PC-9 (cell line): ENCODE data around the gene SLC26A2. TPM values are rescaled to one million over a fixed set of nuclear protein-coding genes. Genes with fewer than 3 reads are reported as not detected.

Source experiments
- BruUV-seq: library from RNA; stranded (reverse); fragments of 400-500 nt; replicated peaks from 2 replicates; lab custom pipeline; 2021; lab: Mats Ljungman, UMichigan
- CTCF ChIA-PET: fragments of 300-600 bp; sonication (Branson Sonifier 250); formaldehyde crosslinking; loops from one replicate; lab custom pipeline; 2022; ENCODE audit warnings: antibody characterized with exemption; lab: Charles Lee
- POLR2A ChIA-PET: fragments of 300-600 bp; sonication (Branson Sonifier 250); formaldehyde crosslinking; loops from one replicate; lab custom pipeline; 2022; ENCODE audit warnings: antibody characterized with exemption; ENCODE audit not compliant: unreplicated experiment; lab: Charles Lee
- DNase-seq, 2 experiments: peaks; one replicate each; pipeline versions ENCODE4 v3.0.0 to v3.0.0-alpha.2; 2015 to 2022; ENCODE audit warnings: mixed read lengths in 1 of 2
- H2AFZ ChIP-seq: fragments of 200-600 bp; sonication (generic); 2 replicates; pipeline ENCODE4 v1.8.1; 2017; ENCODE audit warnings: antibody characterized with exemption
- H3F3A ChIP-seq: fragments of 200-600 bp; sonication (generic); 2 replicates; pipeline ENCODE4 v1.8.1; 2017; ENCODE audit warnings: antibody characterized with exemption, mild to moderate bottlenecking, low read depth; ENCODE audit not compliant: insufficient read depth
- H3K27ac ChIP-seq: fragments of 200-600 bp; sonication (generic); 2 replicates; pipeline ENCODE4 v1.6.1; 2016; ENCODE audit warnings: mixed run types
- H3K27me3 ChIP-seq: fragments of 200-600 bp; sonication (generic); 2 replicates; pipeline ENCODE4 v1.6.1; 2016; ENCODE audit warnings: low read depth, mixed run types; ENCODE audit not compliant: insufficient read depth
- H3K36me3 ChIP-seq: fragments of 200-600 bp; sonication (generic); 2 replicates; pipeline ENCODE4 v1.6.1; 2016; ENCODE audit warnings: low read depth, mixed run types
- H3K4me1 ChIP-seq: fragments of 200-600 bp; sonication (generic); replicated peaks from 2 replicates; pipeline ENCODE4 v1.6.1; 2016; ENCODE audit warnings: mixed run types; ENCODE audit not compliant: insufficient read depth
- H3K4me2 ChIP-seq: fragments of 200-600 bp; sonication (generic); 2 replicates; pipeline ENCODE4 v1.6.1; 2017; ENCODE audit warnings: mixed run types
- H3K4me3 ChIP-seq: fragments of 200-600 bp; sonication (generic); 2 replicates; pipeline ENCODE4 v1.6.1; 2016; ENCODE audit warnings: mixed run types
- H3K79me2 ChIP-seq: fragments of 200-600 bp; sonication (generic); 2 replicates; pipeline ENCODE4 v1.6.1; 2017; ENCODE audit warnings: low read depth, mixed run types
- H3K9me2 ChIP-seq: fragments of 200-600 bp; sonication (generic); 2 replicates; pipeline ENCODE4 v1.8.1; 2017; ENCODE audit warnings: mild to moderate bottlenecking; ENCODE audit not compliant: insufficient read depth
- H3K9me3 ChIP-seq: fragments of 200-600 bp; sonication (generic); 2 replicates; pipeline ENCODE4 v1.8.1; 2016; ENCODE audit warnings: low read depth; ENCODE audit not compliant: insufficient read depth
- H4K20me1 ChIP-seq: fragments of 200-600 bp; sonication (generic); 2 replicates; pipeline ENCODE4 v1.8.1; 2017; ENCODE audit not compliant: insufficient read depth
- EZH2 ChIP-seq: fragments of 200-600 bp; sonication (generic); IDR thresholded peaks from 2 replicates; pipeline ENCODE4 v1.8.0; 2017; ENCODE audit warnings: antibody characterized with exemption, low read depth
- intact Hi-C: fragments of 100-400 bp; cut with micrococcal nuclease; formaldehyde crosslinking; loops from one replicate; pipeline ENCODE4 v1.10.0; 2022; ENCODE audit not compliant: unreplicated experiment
- total RNA-seq: library from RNA; stranded (reverse); gene quantifications from 2 replicates; pipeline ENCODE4 v1.2.3, GENCODE V29; 2021
- TF ChIP-seq, protein P1 (sequence below): fragments of 200-600 bp; sonication (generic); conservative IDR thresholded peaks from 2 replicates; pipeline ENCODE4 v1.6.1; 2017; ENCODE audit warnings: mixed run types, antibody characterized with exemption, mild to moderate bottlenecking, moderate library complexity

Gene SLC26A2
- total RNA-seq, 1 experiment from 2014 or later, result 13.5 TPM

DNA sequence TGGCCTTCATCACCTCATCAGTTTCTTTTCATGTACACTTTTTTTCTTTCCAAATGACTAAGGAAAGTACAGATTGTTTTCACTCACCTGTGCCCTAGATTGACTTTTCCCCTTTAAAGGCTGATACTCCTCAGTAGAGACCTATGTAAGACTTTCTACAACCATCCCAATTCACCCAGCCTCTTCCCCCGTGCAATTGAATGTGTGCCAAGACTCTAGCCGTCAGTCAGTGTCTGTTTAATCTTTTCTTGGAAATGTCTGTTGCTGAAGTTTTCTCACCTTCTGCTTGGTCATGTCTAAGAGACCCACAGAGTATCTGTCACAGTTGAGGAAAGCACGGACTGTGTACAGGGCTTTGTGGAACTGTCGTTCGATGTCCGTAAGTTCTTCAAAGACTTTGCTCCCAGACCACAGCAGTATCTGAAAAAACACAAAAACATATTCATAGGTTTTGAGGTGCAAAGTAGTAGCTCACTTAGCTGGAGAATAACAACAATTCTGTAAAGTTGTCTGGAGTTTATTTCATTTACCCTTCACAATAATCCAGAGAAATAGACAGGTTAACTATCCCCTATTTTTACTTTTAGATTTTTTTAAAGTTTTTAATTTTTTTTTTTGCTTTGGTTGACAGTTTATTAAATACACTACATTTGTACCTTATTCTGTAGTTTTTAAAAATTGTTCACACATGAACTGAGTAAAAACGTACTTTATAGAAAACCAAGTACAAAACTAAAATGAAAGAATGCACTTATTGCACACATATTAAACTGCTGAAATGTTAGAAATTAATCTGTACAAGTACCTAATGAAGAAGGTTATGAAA, 29.6 kb upstream of the SLC26A2 start:
- Histone ChIP-seq H3F3A (no peaks in the 10 kb centered on the region), H3K27ac (no peak overlapping the region), H3K9me3 (no peaks in the 10 kb centered on the region), H3K27me3 (no peaks in the 10 kb centered on the region), H2AFZ (no peak overlapping the region), H3K9me2 (no peaks in the 10 kb centered on the region), H3K4me2 (no peak overlapping the region), H4K20me1 (no peaks in the 10 kb centered on the region), H3K4me3 (no peak overlapping the region), H3K4me1 (peaks cover 10% of the 10 kb centered on the region), H3K79me2 (no peaks in the 10 kb centered on the region), H3K36me3 (no peaks in the 10 kb centered on the region)
- intact Hi-C loops, result no loop called here
- ChIA-PET POLR2A (interaction anchor here (0.6 kb wide), 1 partner anchor 28 kb away, joined by 3 read pairs; no protein-coding TSS in a partner anchor), CTCF (no interaction called here)
- TF ChIP-seq EZH2, result no peak
- TF ChIP-seq, protein P1, sequence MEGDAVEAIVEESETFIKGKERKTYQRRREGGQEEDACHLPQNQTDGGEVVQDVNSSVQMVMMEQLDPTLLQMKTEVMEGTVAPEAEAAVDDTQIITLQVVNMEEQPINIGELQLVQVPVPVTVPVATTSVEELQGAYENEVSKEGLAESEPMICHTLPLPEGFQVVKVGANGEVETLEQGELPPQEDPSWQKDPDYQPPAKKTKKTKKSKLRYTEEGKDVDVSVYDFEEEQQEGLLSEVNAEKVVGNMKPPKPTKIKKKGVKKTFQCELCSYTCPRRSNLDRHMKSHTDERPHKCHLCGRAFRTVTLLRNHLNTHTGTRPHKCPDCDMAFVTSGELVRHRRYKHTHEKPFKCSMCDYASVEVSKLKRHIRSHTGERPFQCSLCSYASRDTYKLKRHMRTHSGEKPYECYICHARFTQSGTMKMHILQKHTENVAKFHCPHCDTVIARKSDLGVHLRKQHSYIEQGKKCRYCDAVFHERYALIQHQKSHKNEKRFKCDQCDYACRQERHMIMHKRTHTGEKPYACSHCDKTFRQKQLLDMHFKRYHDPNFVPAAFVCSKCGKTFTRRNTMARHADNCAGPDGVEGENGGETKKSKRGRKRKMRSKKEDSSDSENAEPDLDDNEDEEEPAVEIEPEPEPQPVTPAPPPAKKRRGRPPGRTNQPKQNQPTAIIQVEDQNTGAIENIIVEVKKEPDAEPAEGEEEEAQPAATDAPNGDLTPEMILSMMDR, result no peak
- DNase-seq, result no peak
- BruUV-seq, result no TSS peak

DNA sequence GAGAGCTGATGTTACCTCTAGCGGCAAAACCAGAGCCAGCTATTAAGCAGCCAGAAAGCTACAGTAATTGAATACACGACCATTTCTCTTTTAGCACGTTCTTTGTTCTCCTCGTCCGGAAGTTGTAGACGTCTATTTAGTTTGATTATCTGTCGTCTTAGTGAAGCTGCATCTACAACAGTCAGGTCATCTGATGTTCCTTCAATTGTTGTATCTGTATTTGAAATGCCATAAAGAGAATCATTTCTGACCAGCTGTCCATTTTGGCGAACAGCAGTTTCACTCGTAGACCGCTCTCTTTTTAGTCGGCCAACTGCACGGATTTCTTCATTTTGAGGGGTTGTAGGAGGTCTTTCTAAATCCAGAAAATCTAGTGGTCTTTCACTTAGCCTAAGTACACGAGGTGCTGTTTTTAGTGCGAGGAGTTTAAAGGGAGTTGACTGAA, 28.5 kb upstream of the SLC26A2 start:
- Histone ChIP-seq H3K9me3 (no peaks in the 10 kb centered on the region), H3K4me3 (peak overlapping the region; percentile 57; the same call in 1 of the 2 replicates), H3K27me3 (no peaks in the 10 kb centered on the region), H3K9me2 (no peaks in the 10 kb centered on the region), H3K79me2 (no peaks in the 10 kb centered on the region), H3K4me2 (peak overlapping the region; percentile 88), H3K36me3 (no peaks in the 10 kb centered on the region), H3K4me1 (peaks cover 20% of the 10 kb centered on the region), H3F3A (peaks cover 6% of the 10 kb centered on the region; the same call in 1 of the 2 replicates), H3K27ac (no peak overlapping the region), H4K20me1 (no peaks in the 10 kb centered on the region), H2AFZ (peak overlapping the region; percentile 90)
- ChIA-PET POLR2A (interaction anchor here (0.7 kb wide), 1 partner anchor 14 kb away, joined by 6 read pairs; no protein-coding TSS in a partner anchor), CTCF (no interaction called here)
- intact Hi-C loops, result loop anchor here (2.0 kb wide), 2 partner anchors 59 to 79 kb away; no protein-coding TSS in a partner anchor
- TF ChIP-seq, protein P1, result no peak
- no peak for TF ChIP-seq EZH2
- BruUV-seq, result no TSS peak
- no peak for DNase-seq

DNA sequence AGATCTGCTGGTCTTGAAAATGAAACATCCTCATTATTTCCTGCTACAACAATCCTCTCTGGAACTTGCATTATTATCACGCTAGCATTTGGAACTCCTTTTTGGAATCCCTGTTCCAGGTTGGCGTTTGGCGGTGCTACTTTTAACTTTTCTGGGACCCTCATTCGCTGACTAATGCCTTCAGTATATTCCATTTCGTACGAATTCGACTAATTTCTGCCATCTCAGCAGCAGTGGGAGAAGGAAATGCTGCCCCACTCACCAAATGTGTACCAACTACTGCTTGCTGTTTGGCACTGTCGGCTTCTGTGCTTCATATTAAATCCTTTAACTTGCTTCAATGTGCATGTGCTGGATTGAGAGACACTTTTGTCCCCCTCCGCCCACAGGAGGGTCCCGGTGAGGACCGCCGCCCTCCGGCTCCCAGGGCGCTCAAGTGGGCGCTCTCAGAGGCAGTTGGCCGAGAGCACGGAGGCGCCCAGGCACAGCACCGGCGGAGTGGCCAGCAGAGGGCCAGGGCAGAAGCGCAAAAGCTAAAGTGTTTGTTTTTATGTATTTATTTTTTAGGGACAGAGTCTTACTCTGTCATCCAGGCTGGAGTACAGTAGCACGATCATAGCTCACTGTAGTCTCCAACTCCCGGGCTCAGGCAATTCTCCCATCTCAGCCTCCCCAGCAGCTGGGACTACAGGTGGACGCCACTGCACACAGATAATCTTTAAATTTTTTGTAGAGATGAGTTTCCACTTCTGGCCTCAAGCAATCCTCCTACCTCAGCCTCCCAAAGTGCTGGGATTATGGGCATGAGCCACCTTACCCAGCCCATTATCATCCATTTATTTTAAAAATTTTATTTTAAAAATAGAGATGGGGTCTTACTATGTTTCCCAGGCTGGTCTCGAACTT, 27.9 kb upstream of the SLC26A2 start:
- no peaks in the 10 kb centered on the region for H3K36me3 ChIP-seq
- POLR2A ChIA-PET, result no interaction called here
- peak overlapping the region; percentile 57 for H3K4me3 ChIP-seq
- TF ChIP-seq, protein P1, result peak; percentile 61
- no peak for TF ChIP-seq EZH2
- BruUV-seq, result TSS peak; percentile 33
- peak overlapping the region; percentile 90 for H2AFZ ChIP-seq
- CTCF ChIA-PET, result interaction anchor here (0.6 to 1.1 kb wide), 5 partner anchors 15 to 458 kb away, joined by 3 to 5 read pairs (median 4); no protein-coding TSS in a partner anchor
- intact Hi-C loops, result loop anchor here (2.0 kb wide), 2 partner anchors 58 to 80 kb away; no protein-coding TSS in a partner anchor
- H3K4me1 ChIP-seq, result peaks cover 27% of the 10 kb centered on the region
- no peaks in the 10 kb centered on the region for H3K27me3 ChIP-seq
- H3K27ac ChIP-seq, result no peak overlapping the region
- no peaks in the 10 kb centered on the region for H3K9me3 ChIP-seq
- H4K20me1 ChIP-seq, result no peaks in the 10 kb centered on the region
- H3F3A ChIP-seq, result peaks cover 13% of the 10 kb centered on the region
- H3K4me2 ChIP-seq, result peak overlapping the region; percentile 88
- peak in 1 of 2 experiments; percentile 59 for DNase-seq
- H3K79me2 ChIP-seq, result no peaks in the 10 kb centered on the region
- no peaks in the 10 kb centered on the region for H3K9me2 ChIP-seq
